GM18517 (cell line): ENCODE data around the gene GMDS.
"Not testable (repeated sequence)": the region's sequence is repeated elsewhere in the genome, so short reads cannot be mapped to it uniquely, and the experiment has no call there.

Experiments used
- ATAC-seq: cut with Tn5 transposase; IDR thresholded peaks from one replicate; pipeline ENCODE4 v1.9.1; 2021; ENCODE audit warnings: mild to moderate bottlenecking, moderate library complexity; ENCODE audit not compliant: unreplicated experiment

GMDS gene

GRCh38 chr6:1762203-1762602 is 483.2 kb downstream of the GMDS start:
- no peak for ATAC-seq

- no peak for ATAC-seq
Measured at GRCh38 chr6:1761477-1761877, 483.9 kb downstream of the GMDS start.

- ATAC-seq, result no peak
Measured at GRCh38 chr6:1760876-1761275, 484.5 kb downstream of the GMDS start.

- no peak for ATAC-seq
Measured at GRCh38 chr6:1759870-1760269, 485.5 kb downstream of the GMDS start.

GRCh38 chr6:1758076-1758679 is 487.2 kb downstream of the GMDS start:
- no peak for ATAC-seq

GRCh38 chr6:1757131-1757530 is 488.3 kb downstream of the GMDS start:
- no peak for ATAC-seq

GRCh38 chr6:1756472-1757129 is 488.8 kb downstream of the GMDS start:
- ATAC-seq, result no peak

GRCh38 chr6:1751063-1751462 is 494.3 kb downstream of the GMDS start:
- ATAC-seq, result not testable (repeated sequence)

GRCh38 chr6:1749041-1749440 is 496.4 kb downstream of the GMDS start:
- ATAC-seq, result no peak

GRCh38 chr6:1747531-1747930 is 497.9 kb downstream of the GMDS start:
- no peak for ATAC-seq

GRCh38 chr6:1747003-1747402 is 498.4 kb downstream of the GMDS start:
- ATAC-seq, result no peak

GRCh38 chr6:1745814-1746213 is 499.6 kb downstream of the GMDS start:
- ATAC-seq, result no peak

GRCh38 chr6:1744543-1744942 is 500.9 kb downstream of the GMDS start:
- no peak for ATAC-seq

GRCh38 chr6:1739680-1740079 is 505.7 kb downstream of the GMDS start:
- peak; percentile 89 for ATAC-seq

- peak; percentile 24 for ATAC-seq
Measured at GRCh38 chr6:1739220-1739619, 506.2 kb downstream of the GMDS start.

GRCh38 chr6:1738558-1739081 is 506.8 kb downstream of the GMDS start:
- no peak for ATAC-seq

- no peak for ATAC-seq
Measured at GRCh38 chr6:1737463-1738311, 507.7 kb downstream of the GMDS start.

- no peak for ATAC-seq
Measured at GRCh38 chr6:1736346-1737105, 508.9 kb downstream of the GMDS start.

GRCh38 chr6:1735239-1735803 is 510.1 kb downstream of the GMDS start:
- ATAC-seq, result no peak

- ATAC-seq, result no peak
Measured at GRCh38 chr6:1730882-1731281, 514.5 kb downstream of the GMDS start.

- ATAC-seq, result no peak
Measured at GRCh38 chr6:1729750-1730140, 515.7 kb downstream of the GMDS start.
